PC-3 (cell line): ENCODE data around the gene ZNF2. TPM values are rescaled to one million over a fixed set of nuclear protein-coding genes. Genes with fewer than 3 reads are reported as not detected.

Experiments used
- ATAC-seq: fragments of 200-7000 bp; cut with Tn5 transposase; 2 replicates; pipeline ENCODE4 v1.9.1; 2020; ENCODE audit warnings: mild to moderate bottlenecking, moderate library complexity
- BruUV-seq: library from RNA; stranded (reverse); fragments of 400-500 nt; replicated peaks from 2 replicates; lab custom pipeline; 2021; lab: Mats Ljungman, UMichigan
- CTCF ChIA-PET: fragments of 300-600 bp; sonication (Branson Sonifier 250); formaldehyde crosslinking; loops from one replicate; lab custom pipeline; 2022; ENCODE audit warnings: antibody characterized with exemption; lab: Charles Lee
- POLR2A ChIA-PET: fragments of 300-600 bp; sonication (Branson Sonifier 250); formaldehyde crosslinking; loops from one replicate; lab custom pipeline; 2022; ENCODE audit warnings: antibody characterized with exemption; ENCODE audit not compliant: unreplicated experiment; lab: Charles Lee
- DNase-seq: peaks from one replicate; pipeline ENCODE4 v3.0.0-alpha.2; 2015
- H2AFZ ChIP-seq: fragments of 300-600 bp; sonication (generic); 2 replicates; pipeline ENCODE4 v1.6.0; 2016; ENCODE audit warnings: antibody characterized with exemption, low read length
- H3F3A ChIP-seq: fragments of 300-600 bp; sonication (generic); one replicate; pipeline ENCODE4 v1.6.0; 2017; ENCODE audit warnings: antibody characterized with exemption, low read length, control low read depth, mild to moderate bottlenecking; ENCODE audit not compliant: unreplicated experiment
- H3K27ac ChIP-seq: fragments of 300-600 bp; sonication (generic); 2 replicates; pipeline ENCODE4 v1.5.1; 2016; ENCODE audit warnings: mild to moderate bottlenecking, low read length
- H3K27me3 ChIP-seq: fragments of 300-600 bp; sonication (generic); 2 replicates; pipeline ENCODE4 v1.6.1; 2016; ENCODE audit warnings: low read length, mixed read lengths
- H3K36me3 ChIP-seq: fragments of 300-600 bp; sonication (generic); 2 replicates; pipeline ENCODE4 v1.6.1; 2016; ENCODE audit warnings: low read depth, mixed run types, low read length, mixed read lengths
- H3K4me1 ChIP-seq: fragments of 300-600 bp; sonication (generic); 2 replicates; pipeline ENCODE4 v1.5.1; 2016; ENCODE audit warnings: low read length; ENCODE audit not compliant: insufficient read depth
- H3K4me2 ChIP-seq: fragments of 300-600 bp; sonication (generic); 2 replicates; pipeline ENCODE4 v1.6.0; 2016; ENCODE audit warnings: low read length
- H3K4me3 ChIP-seq: fragments of 300-600 bp; sonication (generic); 2 replicates; pipeline ENCODE4 v1.5.1; 2016; ENCODE audit warnings: mild to moderate bottlenecking, low read length, mixed read lengths
- H3K79me2 ChIP-seq: fragments of 300-600 bp; sonication (generic); 2 replicates; pipeline ENCODE4 v1.6.1; 2017; ENCODE audit warnings: low read length, mixed read lengths
- H3K9ac ChIP-seq: fragments of 300-600 bp; sonication (generic); 2 replicates; pipeline ENCODE4 v1.6.0; 2016; ENCODE audit warnings: mild to moderate bottlenecking, low read length
- H3K9me2 ChIP-seq: fragments of 300-600 bp; sonication (generic); replicated peaks from 2 replicates; pipeline ENCODE4 v1.6.1; 2016; ENCODE audit warnings: mixed run types, low read length, mixed read lengths
- H3K9me3 ChIP-seq: fragments of 300-600 bp; sonication (generic); 2 replicates; pipeline ENCODE4 v1.6.1; 2016; ENCODE audit warnings: low read length, mixed read lengths
- H4K20me1 ChIP-seq: fragments of 300-600 bp; sonication (generic); 2 replicates; pipeline ENCODE4 v1.6.1; 2016; ENCODE audit warnings: low read length, mixed read lengths
- EZH2 ChIP-seq: fragments of 300-600 bp; sonication (generic); IDR thresholded peaks from one replicate; pipeline ENCODE4 v1.6.1; 2017; ENCODE audit warnings: antibody characterized with exemption, mild to moderate bottlenecking, low read length; ENCODE audit not compliant: unreplicated experiment
- EZH2phosphoT487 ChIP-seq: fragments of 300-600 bp; sonication (generic); IDR thresholded peaks from 2 replicates; pipeline ENCODE4 v1.6.1; 2018; ENCODE audit warnings: mild to moderate bottlenecking, antibody characterized with exemption, low read length, borderline replicate concordance
- intact Hi-C: fragments of 100-400 bp; cut with micrococcal nuclease; formaldehyde crosslinking; loops from 2 replicates; pipeline ENCODE4 v1.9.0; 2023
- total RNA-seq: library from RNA; depleted of rRNA; stranded (reverse); fragments of >200 nt; gene quantifications from 2 replicates; pipeline ENCODE4 v1.2.3, GENCODE V29; 2014
- TF ChIP-seq, protein P1 (sequence below): fragments of 300-600 bp; sonication (generic); conservative IDR thresholded peaks from 2 replicates; pipeline ENCODE4 v1.5.1; 2017; ENCODE audit warnings: antibody characterized with exemption, low read depth, mild to moderate bottlenecking, low read length

Gene ZNF2
- total RNA-seq, 1 experiment from 2014 or later, result 3.1 TPM

DNA sequence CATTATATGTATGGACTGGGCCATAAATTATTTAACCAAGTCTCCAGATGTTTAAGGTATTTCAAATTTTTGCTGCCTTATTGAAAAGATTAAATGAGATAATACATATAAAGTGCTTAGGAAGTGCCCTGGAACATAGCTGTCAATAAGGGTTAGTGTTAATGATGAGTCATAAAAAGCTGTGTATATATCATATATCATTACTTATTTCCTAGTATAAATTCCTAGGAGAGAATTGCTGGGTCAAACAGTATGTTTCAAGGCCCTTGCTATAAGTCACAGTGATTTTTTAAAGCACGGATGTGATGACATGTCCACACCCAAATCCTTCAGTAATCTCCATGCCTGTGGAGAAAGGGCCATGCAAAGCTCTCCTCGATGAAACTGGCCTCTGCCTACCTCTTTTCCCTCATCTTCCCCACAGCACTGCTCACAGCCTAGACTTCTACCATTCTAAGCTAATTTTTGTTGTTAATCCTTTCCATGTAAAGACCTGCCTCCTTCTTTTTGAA is 8.5 kb downstream of the ZNF2 start:
- peaks cover 17% of the 10 kb centered on the region; the same call in 1 of the 2 replicates for H3K79me2 ChIP-seq
- H2AFZ ChIP-seq, result no peak overlapping the region
- no peak overlapping the region for H3K27ac ChIP-seq
- H3K27me3 ChIP-seq, result no peaks in the 10 kb centered on the region
- intact Hi-C loops, result no loop called here
- H3K36me3 ChIP-seq, result peaks cover 8% of the 10 kb centered on the region; the same call in 1 of the 2 replicates
- ChIA-PET CTCF (no interaction called here), POLR2A (no interaction called here)
- H4K20me1 ChIP-seq, result no peaks in the 10 kb centered on the region
- no TSS peak for BruUV-seq
- no peak overlapping the region for H3K9ac ChIP-seq
- no peak overlapping the region for H3K4me2 ChIP-seq
- no peaks in the 10 kb centered on the region for H3K9me3 ChIP-seq
- no peak; the same call in 1 of the 2 replicates for ATAC-seq
- no peak for DNase-seq
- TF ChIP-seq EZH2, result no peak
- TF ChIP-seq EZH2phosphoT487, result no peak
- TF ChIP-seq, protein P1, sequence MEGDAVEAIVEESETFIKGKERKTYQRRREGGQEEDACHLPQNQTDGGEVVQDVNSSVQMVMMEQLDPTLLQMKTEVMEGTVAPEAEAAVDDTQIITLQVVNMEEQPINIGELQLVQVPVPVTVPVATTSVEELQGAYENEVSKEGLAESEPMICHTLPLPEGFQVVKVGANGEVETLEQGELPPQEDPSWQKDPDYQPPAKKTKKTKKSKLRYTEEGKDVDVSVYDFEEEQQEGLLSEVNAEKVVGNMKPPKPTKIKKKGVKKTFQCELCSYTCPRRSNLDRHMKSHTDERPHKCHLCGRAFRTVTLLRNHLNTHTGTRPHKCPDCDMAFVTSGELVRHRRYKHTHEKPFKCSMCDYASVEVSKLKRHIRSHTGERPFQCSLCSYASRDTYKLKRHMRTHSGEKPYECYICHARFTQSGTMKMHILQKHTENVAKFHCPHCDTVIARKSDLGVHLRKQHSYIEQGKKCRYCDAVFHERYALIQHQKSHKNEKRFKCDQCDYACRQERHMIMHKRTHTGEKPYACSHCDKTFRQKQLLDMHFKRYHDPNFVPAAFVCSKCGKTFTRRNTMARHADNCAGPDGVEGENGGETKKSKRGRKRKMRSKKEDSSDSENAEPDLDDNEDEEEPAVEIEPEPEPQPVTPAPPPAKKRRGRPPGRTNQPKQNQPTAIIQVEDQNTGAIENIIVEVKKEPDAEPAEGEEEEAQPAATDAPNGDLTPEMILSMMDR, result no peak
- H3F3A ChIP-seq, result no peaks in the 10 kb centered on the region
- no peak overlapping the region for H3K4me3 ChIP-seq
- no peaks in the 10 kb centered on the region for H3K9me2 ChIP-seq
- H3K4me1 ChIP-seq, result no peaks in the 10 kb centered on the region

DNA sequence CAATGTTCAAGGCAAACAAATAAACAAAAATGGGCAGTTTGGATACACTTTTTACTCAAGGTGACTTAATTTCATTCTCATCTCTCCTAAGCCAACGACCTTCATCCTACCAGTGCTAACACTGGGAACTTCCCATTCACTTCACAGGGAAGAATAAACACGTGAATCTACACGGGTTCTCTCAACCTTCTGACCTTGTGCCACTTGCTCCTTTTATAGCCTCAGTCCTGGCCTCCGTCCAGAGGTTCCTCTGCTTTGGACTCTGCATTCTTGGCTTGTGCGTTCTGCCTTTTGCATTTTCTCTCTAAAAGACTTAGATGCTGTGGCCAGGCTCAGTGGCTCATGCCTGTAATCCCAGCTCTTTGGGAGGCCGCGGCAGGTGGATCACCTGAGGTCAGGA is 13.8 kb downstream of the ZNF2 start:
- Histone ChIP-seq H3F3A (no peaks in the 10 kb centered on the region), H2AFZ (no peak overlapping the region), H4K20me1 (no peaks in the 10 kb centered on the region), H3K4me2 (no peak overlapping the region), H3K9me2 (no peaks in the 10 kb centered on the region), H3K36me3 (peaks cover 39% of the 10 kb centered on the region), H3K27ac (no peak overlapping the region), H3K27me3 (no peaks in the 10 kb centered on the region), H3K79me2 (0 out of 2 replicates have a peak, but pooled peaks cover 2% of the 10 kb centered on the region), H3K9me3 (no peaks in the 10 kb centered on the region), H3K4me1 (no peaks in the 10 kb centered on the region), H3K4me3 (no peak overlapping the region), H3K9ac (no peak overlapping the region)
- CTCF ChIA-PET, result no interaction called here
- intact Hi-C loops, result no loop called here
- TF ChIP-seq EZH2 (no peak), EZH2phosphoT487 (no peak)
- TF ChIP-seq, protein P1, result no peak
- ATAC-seq, result no peak
- POLR2A ChIA-PET, result no interaction called here
- DNase-seq, result no peak
- BruUV-seq, result no TSS peak

DNA sequence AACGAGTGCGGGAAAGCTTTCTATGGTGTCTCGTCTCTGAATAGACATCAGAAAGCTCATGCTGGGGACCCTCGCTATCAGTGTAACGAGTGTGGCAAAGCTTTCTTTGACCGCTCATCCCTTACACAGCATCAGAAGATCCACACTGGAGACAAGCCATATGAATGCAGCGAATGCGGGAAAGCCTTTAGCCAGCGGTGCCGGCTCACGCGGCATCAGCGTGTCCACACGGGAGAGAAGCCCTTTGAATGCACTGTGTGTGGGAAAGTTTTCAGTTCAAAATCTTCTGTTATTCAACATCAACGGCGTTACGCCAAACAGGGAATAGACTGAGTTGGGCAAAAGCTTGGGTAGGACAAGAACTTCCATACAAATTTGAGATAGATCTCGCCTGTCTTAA is 16.2 kb downstream of the ZNF2 start:
- intact Hi-C loops, result no loop called here
- no peak overlapping the region for H3K27ac ChIP-seq
- H4K20me1 ChIP-seq, result no peaks in the 10 kb centered on the region
- no peak overlapping the region for H3K9ac ChIP-seq
- BruUV-seq, result no TSS peak
- H3K4me2 ChIP-seq, result no peak overlapping the region
- H3K36me3 ChIP-seq, result peaks cover 39% of the 10 kb centered on the region
- H3K27me3 ChIP-seq, result no peaks in the 10 kb centered on the region
- DNase-seq, result no peak
- H3K79me2 ChIP-seq, result no peaks in the 10 kb centered on the region
- H3K4me1 ChIP-seq, result no peaks in the 10 kb centered on the region
- POLR2A ChIA-PET, result no interaction called here
- H3K9me2 ChIP-seq, result no peaks in the 10 kb centered on the region
- no peaks in the 10 kb centered on the region for H3K9me3 ChIP-seq
- no peak overlapping the region for H2AFZ ChIP-seq
- H3K4me3 ChIP-seq, result no peak overlapping the region
- no peaks in the 10 kb centered on the region for H3F3A ChIP-seq
- no peak for ATAC-seq
- TF ChIP-seq EZH2 (no peak), EZH2phosphoT487 (no peak)
- TF ChIP-seq, protein P1, result no peak
- CTCF ChIA-PET, result no interaction called here
